ENCODE measurements around the gene ARHGEF19.
"Not testable (repeated sequence)": the region's sequence is repeated elsewhere in the genome, so short reads cannot be mapped to it uniquely, and the experiment has no call there.

ARHGEF19 gene

DNA sequence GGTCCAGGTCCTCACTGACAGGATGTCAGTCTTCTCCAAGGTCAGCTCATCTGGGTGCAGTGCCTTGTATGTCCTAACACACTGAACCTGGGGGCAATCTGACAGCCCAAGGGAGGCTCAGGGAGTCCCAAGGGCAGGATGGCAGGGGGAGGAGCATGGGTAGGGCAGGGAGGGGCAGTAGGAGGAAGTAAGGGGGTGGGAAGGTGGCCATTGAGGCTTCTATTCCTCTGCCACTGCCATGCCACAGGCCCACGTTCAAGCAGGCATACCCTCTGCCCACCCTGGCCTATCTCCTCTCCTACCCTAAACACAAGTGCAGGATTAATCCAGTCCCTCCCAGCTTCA, 13.3 kb downstream of the ARHGEF19 start:
- TF ChIP-seq, protein P1, sequence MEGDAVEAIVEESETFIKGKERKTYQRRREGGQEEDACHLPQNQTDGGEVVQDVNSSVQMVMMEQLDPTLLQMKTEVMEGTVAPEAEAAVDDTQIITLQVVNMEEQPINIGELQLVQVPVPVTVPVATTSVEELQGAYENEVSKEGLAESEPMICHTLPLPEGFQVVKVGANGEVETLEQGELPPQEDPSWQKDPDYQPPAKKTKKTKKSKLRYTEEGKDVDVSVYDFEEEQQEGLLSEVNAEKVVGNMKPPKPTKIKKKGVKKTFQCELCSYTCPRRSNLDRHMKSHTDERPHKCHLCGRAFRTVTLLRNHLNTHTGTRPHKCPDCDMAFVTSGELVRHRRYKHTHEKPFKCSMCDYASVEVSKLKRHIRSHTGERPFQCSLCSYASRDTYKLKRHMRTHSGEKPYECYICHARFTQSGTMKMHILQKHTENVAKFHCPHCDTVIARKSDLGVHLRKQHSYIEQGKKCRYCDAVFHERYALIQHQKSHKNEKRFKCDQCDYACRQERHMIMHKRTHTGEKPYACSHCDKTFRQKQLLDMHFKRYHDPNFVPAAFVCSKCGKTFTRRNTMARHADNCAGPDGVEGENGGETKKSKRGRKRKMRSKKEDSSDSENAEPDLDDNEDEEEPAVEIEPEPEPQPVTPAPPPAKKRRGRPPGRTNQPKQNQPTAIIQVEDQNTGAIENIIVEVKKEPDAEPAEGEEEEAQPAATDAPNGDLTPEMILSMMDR (conservative IDR thresholded peaks at IDR 0.05), result no peak
- H3K27ac ChIP-seq, result no peak overlapping the region

DNA sequence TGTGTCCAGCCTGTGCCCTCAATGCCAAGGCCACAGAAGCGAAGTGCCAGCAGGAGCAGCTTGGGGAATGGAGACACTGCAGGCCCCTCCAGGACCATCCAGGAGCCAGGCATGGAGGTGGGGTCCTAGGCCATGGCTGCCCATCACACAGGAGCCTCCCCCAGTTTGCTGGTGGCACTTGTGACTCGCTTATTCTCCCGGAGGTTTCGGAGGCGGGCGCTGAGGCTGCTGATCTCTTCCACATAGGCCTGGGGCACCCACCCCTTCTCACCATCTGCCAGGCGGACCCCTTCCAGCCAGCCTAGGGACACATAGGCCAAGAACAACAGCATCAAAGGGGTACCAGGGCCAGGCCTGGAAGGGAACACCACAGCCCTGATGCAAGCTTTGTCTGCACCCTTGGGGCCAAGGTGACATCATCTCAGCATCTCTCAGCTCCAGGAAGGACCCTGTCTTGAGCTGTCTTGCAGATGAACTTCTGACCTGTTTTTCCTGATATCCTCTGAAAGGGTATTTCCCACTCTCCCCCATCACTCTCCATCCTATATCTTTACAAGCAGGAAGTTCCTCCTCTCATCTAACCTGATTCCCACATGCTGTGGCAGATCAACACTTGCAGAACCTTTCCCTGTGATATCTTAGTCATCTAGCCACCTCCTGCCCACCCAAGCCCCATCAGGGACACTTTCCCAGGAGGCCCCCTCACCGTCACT, 13.9 kb downstream of the ARHGEF19 start:
- H3K27ac ChIP-seq, result no peak overlapping the region
- TF ChIP-seq, protein P1 (conservative IDR thresholded peaks at IDR 0.05), result no peak

DNA sequence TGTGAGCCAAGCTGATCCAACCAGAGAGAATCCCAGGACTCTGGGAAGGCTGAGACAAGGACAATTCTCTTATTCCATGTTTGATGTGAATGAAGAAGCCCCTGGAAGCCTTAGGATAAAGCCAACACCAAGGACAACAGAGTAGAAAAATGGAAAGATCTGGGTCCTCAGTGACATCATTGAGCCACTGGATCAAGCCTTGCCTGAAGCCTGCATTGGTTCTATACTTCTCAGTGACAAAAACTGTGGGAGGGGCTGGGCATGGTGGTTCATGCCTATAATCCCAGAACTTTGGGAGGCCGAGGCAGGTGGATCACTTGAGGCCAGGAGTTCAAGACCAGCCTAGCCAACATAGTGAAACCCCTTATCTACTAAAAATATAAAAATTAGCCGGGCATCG, 15.6 kb downstream of the ARHGEF19 start:
- TF ChIP-seq, protein P1 (conservative IDR thresholded peaks at IDR 0.05), result no peak
- no peak overlapping the region for H3K27ac ChIP-seq

DNA sequence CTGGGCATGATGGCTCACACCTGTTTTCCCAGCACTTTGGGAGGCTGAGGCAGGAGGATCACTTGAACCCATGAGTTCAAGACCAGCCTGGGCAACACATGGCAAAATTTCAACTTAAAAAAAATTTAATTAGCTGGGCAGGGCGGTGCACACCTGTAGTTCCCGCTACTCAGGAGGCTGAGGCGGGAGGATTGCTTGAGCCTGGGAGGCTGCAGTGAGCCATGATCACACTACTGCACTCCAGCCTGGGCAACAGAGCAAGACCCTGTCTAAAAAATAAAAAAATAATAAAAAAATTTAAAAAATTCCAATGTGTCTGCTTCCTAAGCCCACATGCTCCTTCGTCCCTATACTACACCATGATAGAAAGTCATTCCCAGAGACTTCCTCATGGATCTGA, 16.3 kb downstream of the ARHGEF19 start:
- not testable (repeated sequence) for H3K27ac ChIP-seq

DNA sequence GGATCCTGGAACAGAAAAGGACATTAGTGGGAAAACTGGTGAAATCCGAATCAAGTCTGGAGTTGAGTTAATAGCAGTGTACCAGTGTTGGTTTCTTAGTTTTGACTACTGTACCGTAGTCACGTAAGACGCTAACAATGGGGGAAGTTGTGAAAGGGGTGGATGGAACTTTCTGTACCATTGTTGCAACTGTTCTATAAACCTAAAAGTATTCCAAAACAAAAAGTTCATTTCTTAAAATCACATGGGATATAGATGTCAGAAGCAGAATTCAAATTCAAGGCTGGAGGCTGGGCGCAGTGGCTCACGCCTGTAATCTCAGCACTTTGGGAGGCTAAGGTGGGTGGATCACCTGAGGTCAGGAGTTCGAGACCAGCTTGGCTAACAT, 16.9 kb downstream of the ARHGEF19 start:
- TF ChIP-seq, protein P1 (conservative IDR thresholded peaks at IDR 0.05), result no peak
- H3K27ac ChIP-seq, result no peak overlapping the region

DNA sequence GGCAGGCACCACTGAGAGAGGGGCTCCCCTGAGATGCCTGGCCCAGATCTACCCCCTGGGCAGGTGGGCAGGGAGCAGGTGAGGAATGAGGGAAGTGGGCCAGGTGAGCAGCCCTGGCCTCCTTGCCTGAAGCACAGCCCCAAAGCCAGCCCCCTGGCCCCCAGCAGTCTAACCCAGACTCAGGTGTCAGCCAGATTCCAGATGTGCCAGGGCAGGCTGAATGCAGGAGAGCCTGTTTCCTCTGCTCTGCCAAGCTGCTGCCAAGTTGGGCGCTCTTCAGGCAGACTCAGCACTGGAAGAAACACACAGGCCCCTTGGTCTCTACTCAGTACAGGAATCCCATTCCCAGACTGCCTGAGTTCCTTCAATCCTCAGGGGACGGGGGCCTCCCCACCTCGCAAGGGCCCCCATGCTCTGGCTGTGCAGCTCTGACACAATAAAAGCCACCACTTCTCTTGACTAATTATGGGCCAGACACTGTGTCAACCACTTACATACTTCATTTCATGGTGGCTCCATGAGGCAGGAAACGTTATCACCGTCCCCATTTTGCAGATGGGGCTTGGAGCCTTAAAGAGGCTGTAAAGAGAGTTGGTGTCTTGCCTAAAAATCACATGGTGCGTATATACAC, 20.4 kb downstream of the ARHGEF19 start:
- TF ChIP-seq, protein P1 (conservative IDR thresholded peaks at IDR 0.05), result no peak
- no peak overlapping the region for H3K27ac ChIP-seq

DNA sequence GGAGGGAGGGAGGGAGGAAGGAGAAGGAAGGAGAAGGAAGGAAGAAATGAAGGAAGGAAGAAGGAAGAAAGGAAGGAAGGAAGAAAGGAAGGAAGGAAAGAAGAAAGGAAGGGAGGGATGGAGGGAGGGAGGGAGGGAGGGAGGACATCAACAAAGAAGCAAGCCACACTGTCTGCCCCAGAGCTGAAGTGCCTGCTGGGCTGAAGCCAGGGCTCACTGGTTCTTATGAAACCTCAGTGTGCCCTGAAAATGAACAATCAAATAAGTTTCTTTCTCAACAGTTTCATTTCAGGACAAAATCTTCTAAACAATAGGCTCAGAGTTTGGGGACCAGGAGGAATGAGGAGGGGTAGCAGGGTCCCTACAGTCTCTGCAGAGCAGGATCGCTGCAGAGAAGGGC, 21.1 kb downstream of the ARHGEF19 start:
- TF ChIP-seq, protein P1 (conservative IDR thresholded peaks at IDR 0.05), result no peak

DNA sequence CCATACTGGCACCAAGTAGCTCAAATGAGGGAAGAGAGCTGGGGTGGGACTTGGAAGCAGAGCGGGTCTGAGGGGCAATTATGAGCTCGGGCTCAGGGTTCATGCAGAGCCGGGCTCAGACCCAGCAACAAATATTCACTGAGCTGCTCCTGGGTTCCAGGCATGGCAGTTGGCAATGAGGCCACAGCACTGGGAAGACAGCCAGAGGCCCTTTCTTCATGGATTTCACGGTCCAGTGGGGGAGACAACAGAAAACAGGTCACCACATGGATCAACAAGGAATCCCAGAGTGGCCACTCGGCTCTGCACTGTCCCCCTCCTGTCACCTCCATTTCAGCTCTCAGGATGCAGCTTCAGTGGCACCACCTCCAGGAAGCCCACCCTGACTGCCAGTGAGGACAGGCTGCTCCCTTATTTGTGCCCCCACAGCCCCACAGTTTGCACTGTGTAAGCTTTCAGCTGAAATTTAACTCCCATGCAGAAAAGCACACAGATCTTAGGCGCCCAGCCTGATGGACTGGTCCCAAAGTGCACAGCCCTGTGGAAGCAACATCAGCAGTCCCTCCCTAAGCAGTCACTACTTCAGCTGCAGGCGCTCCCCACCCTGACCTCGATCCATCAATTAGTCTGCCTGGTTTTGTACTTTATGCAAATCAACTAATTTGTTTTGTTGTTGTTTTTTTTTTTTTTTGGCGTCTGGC, 22.4 kb downstream of the ARHGEF19 start:
- H3K27ac ChIP-seq, result no peak overlapping the region
- TF ChIP-seq, protein P1 (conservative IDR thresholded peaks at IDR 0.05), result no peak

More for the DNA sequence above, 21.1 kb downstream of the ARHGEF19 start:
- H3K27ac ChIP-seq, result no peak overlapping the region

Measured in VCaP (cell line).